ENCODE data around the gene NTNG1. TPM values are rescaled to one million over a fixed set of nuclear protein-coding genes. Genes with fewer than 3 reads are reported as not detected.

The NTNG1 gene
- total RNA-seq, 1 donor from 2014 or later, result 2.4 TPM

DNA sequence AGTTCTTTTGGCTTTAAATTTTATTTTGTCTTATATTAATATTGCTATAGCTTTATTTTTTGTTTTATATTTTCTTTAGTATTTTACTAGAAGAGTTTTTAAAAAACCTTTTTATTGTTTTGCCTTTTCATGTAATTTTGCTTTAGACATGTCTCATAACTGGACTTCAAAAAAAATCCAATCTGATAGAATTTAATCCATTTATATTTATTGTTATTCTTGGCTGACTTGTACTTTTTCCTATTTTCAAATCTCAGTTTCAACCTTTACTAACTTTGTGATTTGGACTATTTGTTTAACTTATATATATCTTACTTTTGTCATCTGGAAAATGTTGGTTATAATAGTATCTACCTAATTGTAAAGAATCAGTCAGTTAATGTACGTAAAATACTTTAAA is 61.2 kb downstream of the NTNG1 start:
- no peak overlapping the region for H3K4me3 ChIP-seq (ENCODE audit: low read depth, low read length)
- TF ChIP-seq, protein P1, sequence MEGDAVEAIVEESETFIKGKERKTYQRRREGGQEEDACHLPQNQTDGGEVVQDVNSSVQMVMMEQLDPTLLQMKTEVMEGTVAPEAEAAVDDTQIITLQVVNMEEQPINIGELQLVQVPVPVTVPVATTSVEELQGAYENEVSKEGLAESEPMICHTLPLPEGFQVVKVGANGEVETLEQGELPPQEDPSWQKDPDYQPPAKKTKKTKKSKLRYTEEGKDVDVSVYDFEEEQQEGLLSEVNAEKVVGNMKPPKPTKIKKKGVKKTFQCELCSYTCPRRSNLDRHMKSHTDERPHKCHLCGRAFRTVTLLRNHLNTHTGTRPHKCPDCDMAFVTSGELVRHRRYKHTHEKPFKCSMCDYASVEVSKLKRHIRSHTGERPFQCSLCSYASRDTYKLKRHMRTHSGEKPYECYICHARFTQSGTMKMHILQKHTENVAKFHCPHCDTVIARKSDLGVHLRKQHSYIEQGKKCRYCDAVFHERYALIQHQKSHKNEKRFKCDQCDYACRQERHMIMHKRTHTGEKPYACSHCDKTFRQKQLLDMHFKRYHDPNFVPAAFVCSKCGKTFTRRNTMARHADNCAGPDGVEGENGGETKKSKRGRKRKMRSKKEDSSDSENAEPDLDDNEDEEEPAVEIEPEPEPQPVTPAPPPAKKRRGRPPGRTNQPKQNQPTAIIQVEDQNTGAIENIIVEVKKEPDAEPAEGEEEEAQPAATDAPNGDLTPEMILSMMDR (IDR thresholded peaks at IDR 0.05; ENCODE audit: insufficient read depth, low read length, severe bottlenecking), result no peak
- H3K27me3 ChIP-seq (ENCODE audit: control insufficient read depth, insufficient read depth, low read length), result no peaks in the 10 kb centered on the region
- DNase-seq (ENCODE audit: low read depth) (no peak), FAIRE-seq (no peak)
- no peaks in the 10 kb centered on the region for H3K36me3 ChIP-seq (ENCODE audit: control insufficient read depth, insufficient read depth, low read length)

DNA sequence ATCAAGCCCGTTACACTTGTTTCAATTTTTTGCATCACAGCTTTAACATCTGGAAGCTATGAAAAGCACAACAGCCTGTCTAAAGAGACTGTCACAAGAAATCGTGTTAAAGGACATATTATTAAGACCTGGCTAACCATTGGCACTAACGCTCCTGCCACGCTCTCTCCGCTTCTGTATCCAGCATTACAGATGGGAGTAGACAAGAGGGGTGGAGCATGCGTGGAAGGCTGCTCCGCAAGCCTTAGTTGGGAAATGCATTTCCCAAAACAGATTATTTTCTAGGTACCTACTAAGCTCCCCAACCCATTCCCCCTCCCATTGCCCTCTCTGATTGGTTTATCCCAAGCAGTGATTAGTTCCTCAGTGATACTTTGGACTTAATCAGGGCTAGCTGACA is 72.4 kb downstream of the NTNG1 start:
- no peak for FAIRE-seq
- TF ChIP-seq, protein P1 (IDR thresholded peaks at IDR 0.05; ENCODE audit: insufficient read depth, low read length, severe bottlenecking), result no peak

DNA sequence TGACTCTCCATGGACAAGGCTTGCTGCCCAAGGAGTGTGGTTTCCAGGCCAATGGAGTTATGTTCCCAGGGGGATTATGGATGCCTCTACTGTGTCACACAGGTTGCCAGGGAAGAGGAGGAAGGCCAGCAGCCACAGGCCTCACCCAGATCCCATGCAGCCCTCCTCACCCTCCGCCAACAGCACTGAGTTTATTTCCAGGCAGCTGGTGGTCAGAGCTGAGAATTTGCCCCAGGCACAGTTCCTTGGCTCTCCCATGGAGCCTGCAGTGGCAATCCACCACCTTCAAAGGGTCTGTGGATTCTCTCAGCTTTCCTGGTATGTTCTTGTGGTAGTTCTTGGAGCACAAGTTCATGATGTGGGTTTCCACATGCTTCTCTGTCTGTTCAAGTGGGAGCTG is 79.2 kb downstream of the NTNG1 start:
- TF ChIP-seq, protein P1 (IDR thresholded peaks at IDR 0.05; ENCODE audit: insufficient read depth, low read length, severe bottlenecking), result no peak
- Histone ChIP-seq H3K36me3 (ENCODE audit: control insufficient read depth, insufficient read depth, low read length) (no peaks in the 10 kb centered on the region), H3K4me3 (ENCODE audit: low read depth, low read length) (no peak overlapping the region), H3K27me3 (ENCODE audit: control insufficient read depth, insufficient read depth, low read length) (no peaks in the 10 kb centered on the region)
- FAIRE-seq (peak; percentile 93), DNase-seq (ENCODE audit: low read depth) (no peak)

More for the DNA sequence above, 72.4 kb downstream of the NTNG1 start:
- no peaks in the 10 kb centered on the region for H3K36me3 ChIP-seq (ENCODE audit: control insufficient read depth, insufficient read depth, low read length)
- no peaks in the 10 kb centered on the region for H3K27me3 ChIP-seq (ENCODE audit: control insufficient read depth, insufficient read depth, low read length)
- DNase-seq (ENCODE audit: low read depth), result no peak
- H3K4me3 ChIP-seq (ENCODE audit: low read depth, low read length), result no peak overlapping the region

DNA sequence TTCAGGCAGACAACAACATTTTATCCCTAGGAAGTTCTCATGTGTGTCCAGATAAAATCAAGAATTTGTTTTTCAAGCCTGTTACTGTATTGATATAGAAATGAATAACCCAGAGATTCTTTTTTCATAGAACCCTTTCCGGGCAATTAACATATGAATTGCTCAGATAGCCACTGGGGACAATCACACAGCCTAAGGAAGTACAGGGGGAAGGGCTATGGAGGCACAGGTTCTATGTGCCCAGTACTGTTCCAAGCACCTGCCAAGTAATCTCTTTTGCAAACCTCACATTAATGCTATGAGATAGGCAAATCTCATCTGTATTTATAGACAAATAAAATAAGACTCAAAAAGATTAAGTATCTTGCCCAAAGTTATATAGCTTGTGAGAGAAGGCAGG is 84.9 kb downstream of the NTNG1 start:
- no peak for FAIRE-seq
- Histone ChIP-seq H3K4me3 (ENCODE audit: low read depth, low read length) (no peak overlapping the region), H3K27me3 (ENCODE audit: control insufficient read depth, insufficient read depth, low read length) (no peaks in the 10 kb centered on the region), H3K36me3 (ENCODE audit: control insufficient read depth, insufficient read depth, low read length) (no peaks in the 10 kb centered on the region)
- TF ChIP-seq, protein P1 (IDR thresholded peaks at IDR 0.05; ENCODE audit: insufficient read depth, low read length, severe bottlenecking), result no peak
- no peak for DNase-seq (ENCODE audit: low read depth)

DNA sequence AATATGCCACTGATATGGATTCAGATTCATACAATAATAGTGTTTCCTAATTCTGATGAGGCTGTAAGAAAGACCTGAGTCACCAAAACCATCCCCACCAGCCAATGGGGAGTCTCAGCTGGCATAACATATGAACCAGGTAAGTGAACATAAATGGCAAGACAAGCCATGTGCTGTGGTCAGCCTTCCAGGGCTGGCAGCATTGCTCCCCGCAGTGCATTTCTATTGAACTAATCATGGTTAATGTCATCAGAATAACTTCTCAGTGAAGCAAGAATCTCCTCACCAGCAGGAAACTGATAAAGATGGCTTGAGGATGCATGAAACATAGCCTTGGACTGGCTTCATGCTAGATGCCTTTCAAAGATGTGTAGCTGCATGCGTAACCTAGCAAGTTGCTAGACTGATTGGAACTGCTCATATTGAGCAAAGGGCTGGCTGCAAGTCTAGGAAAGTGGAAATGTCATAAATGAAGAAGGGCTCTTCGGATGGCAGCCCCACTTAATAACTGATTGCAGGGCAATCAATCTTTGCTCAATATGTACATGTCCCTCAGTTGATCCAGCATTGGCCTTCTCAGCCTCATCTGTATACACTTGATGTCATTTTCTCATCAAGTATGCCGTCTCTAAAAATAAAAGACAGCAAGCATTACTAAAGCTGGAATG is 88.0 kb downstream of the NTNG1 start:
- FAIRE-seq, result no peak
- Histone ChIP-seq H3K36me3 (ENCODE audit: control insufficient read depth, insufficient read depth, low read length) (no peaks in the 10 kb centered on the region), H3K27me3 (ENCODE audit: control insufficient read depth, insufficient read depth, low read length) (no peaks in the 10 kb centered on the region), H3K4me3 (ENCODE audit: low read depth, low read length) (no peak overlapping the region)
- TF ChIP-seq, protein P1 (IDR thresholded peaks at IDR 0.05; ENCODE audit: insufficient read depth, low read length, severe bottlenecking), result no peak
- peak; percentile 93 for DNase-seq (ENCODE audit: low read depth)

DNA sequence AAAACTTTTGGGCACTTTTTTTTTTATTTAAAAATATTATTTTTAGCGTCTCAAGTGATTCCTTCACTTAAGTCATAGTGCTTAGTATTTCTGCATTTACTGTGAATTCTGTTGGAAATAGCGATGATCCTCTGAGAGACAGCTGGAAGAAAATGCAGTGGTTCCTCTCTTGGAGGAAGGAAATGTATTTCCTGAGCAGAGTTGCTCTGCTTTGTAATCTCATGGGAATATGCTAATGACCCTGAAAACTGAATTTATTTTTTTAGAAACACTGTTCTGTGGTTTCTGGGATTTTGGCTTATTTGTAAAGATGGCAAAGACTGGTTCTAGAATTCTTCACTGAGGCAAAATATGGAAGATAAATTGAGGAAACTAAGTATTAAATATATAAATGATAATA is 88.9 kb downstream of the NTNG1 start:
- TF ChIP-seq, protein P1 (IDR thresholded peaks at IDR 0.05; ENCODE audit: insufficient read depth, low read length, severe bottlenecking), result no peak
- no peak for DNase-seq (ENCODE audit: low read depth)
- Histone ChIP-seq H3K27me3 (ENCODE audit: control insufficient read depth, insufficient read depth, low read length) (no peaks in the 10 kb centered on the region), H3K36me3 (ENCODE audit: control insufficient read depth, insufficient read depth, low read length) (no peaks in the 10 kb centered on the region), H3K4me3 (ENCODE audit: low read depth, low read length) (no peak overlapping the region)
- FAIRE-seq, result no peak

All from bronchial epithelial cell (primary cell).